ENCODE results near the gene ZFYVE28.

Gene ZFYVE28

GRCh38 chr4:2270341-2271165 is 147.9 kb downstream of the ZFYVE28 start:
- no peak for DNase-seq (ENCODE audit: low read depth)

- DNase-seq (ENCODE audit: low read depth) = no peak
These were observed 148.8 kb downstream of the ZFYVE28 start for GRCh38 chr4:2269618-2270163.

- DNase-seq (ENCODE audit: low read depth) = no peak
These were observed 149.3 kb downstream of the ZFYVE28 start for GRCh38 chr4:2269206-2269531.

DNA sequence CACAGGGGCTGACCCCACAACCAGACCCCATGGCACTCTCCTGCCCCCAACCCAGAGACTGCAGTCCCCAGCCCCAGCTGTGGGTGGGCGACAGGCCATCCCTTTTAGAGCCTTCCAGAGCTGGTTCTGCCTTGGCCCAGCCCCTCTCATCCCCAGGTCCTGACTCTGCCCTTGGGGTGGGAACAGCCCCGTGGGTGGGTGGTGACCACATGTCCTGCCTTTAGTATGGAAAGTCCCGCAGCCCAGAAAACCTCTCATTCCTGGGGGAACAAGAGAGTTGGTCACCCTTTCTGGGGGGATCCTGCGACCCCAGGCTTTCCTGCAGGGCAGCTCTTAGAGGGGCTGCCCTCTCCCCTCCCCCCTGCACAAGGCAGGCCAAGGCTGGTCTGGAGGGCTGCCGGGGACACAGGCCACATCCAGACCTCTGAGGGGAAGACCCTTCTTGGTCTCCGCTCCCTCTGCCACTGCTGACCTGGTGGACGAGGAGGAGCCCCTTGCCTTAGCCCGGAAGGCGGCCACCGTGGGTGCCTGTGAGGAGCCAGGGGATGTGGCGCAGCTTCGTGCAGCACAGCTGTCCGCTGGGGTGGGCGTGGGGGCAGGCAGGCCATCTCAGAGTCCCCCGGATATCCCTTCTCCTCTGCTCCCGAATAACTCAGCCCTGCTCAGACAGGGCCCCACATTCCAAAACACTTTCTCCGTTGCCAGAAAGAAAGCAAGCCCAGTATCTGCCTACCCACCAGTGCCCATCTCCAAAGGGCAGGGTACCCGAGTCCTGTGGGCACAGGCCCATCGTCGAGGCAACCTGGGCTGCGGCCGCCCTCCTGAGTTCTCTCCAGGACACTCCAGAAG is 149.9 kb downstream of the ZFYVE28 start:
- DNase-seq (ENCODE audit: low read depth) = no peak

GRCh38 chr4:2267841-2268240 is 150.6 kb downstream of the ZFYVE28 start:
- no peak for DNase-seq (ENCODE audit: low read depth)

DNA sequence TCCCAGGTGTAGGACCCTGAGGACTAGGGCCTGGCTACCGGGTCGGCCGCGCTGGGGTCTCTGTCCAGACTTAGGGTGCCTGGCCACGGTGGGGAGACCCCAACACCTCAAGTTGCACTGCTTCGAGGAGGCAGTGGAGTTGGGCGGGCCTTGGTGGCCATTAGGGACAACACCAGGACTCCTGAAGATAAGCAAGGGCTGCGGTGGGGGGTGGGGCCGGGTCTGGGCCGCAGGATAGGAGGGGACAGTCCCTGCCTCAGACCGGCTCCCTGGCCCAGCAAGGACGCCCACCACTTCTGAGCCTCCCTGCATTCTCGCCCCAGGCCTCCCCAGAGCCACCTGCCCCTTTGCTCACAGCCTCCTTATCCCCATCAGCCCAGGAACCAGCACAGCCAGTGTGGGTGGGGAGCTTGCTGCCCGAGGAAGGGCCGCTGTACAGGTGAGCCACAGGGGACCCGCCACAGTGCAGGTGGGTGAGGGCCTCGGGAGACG is 151.1 kb downstream of the ZFYVE28 start:
- no peak for DNase-seq (ENCODE audit: low read depth)

- DNase-seq (ENCODE audit: low read depth) = no peak
These were observed 151.6 kb downstream of the ZFYVE28 start for GRCh38 chr4:2266821-2267220.

- DNase-seq (ENCODE audit: low read depth) = no peak
These were observed 152.3 kb downstream of the ZFYVE28 start for GRCh38 chr4:2266181-2266580.

DNA sequence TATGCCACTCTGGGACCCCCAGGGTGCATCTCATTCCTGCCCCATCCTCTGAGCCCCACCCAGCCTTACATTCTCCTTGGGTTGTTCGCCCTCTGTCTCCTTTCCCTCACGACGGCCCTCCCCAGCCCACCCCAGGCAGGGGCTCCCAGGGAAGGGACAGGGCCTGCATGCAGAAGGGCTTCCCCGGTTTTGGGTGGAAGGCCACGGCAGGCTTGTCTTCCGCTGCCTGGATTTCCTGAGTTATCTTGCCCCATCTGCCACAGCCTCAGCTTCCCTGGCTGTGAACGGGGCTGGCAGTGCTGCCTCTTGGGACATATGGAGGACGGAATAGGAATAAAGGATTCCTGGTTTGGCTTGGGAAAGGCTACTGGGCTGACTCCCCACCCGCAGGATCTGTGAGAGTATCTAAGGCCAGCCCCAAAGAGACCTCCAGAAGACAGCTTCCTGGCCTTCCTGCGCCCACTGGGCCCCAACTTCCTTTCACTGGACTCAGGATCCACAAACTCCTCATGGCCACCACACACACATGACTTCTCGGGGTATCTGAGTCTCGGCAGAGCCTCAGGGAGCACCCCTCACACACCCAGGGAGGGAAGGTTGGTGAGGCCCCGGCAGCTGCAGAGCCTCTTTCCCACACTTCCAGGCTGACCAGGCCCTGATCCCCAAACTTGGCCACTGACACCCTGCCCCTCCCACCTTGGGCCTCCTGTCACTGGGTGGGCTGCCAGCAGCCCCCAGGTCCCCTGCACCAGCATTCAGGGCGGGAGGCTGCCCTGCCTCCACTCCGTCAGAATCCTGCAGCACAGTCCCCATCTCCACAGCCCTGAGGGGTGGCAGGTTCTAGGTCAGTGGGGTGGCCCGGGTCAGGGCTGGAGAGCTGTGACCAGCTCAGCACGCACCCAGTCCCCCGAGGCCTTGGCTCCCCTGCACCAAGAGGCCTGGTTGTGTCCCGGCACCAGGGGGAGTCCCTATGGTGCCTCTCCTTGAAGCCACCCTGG is 153.0 kb downstream of the ZFYVE28 start:
- DNase-seq (ENCODE audit: low read depth) = no peak

DNA sequence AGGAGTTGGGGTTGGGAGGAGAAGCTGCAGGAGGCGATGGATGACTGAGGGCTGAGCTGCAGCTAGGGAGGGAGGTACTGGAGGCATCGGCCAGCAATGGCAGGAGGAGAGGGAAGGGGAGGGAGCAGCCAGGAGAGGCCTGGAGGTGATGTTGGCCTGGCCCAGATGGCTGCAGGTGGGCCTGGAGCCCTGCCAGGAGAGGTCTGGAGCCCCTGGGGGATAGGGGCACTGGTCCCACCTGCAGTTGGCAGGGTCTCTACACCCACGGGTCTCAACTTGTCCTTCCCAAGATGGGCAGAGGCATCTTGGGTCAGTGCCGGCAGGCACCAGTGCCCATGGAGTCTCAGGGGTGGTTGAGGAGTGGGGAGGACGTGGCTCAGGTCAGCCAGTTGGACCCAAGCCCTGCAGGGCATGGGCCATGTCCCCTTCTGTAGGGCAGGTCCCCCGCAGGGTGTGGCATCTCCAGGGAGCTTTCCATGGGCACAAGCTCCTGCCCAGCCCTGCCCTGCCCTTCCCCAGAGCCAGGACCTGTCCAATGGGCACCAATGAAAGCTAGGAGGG is 153.9 kb downstream of the ZFYVE28 start:
- DNase-seq (ENCODE audit: low read depth) = no peak

DNA sequence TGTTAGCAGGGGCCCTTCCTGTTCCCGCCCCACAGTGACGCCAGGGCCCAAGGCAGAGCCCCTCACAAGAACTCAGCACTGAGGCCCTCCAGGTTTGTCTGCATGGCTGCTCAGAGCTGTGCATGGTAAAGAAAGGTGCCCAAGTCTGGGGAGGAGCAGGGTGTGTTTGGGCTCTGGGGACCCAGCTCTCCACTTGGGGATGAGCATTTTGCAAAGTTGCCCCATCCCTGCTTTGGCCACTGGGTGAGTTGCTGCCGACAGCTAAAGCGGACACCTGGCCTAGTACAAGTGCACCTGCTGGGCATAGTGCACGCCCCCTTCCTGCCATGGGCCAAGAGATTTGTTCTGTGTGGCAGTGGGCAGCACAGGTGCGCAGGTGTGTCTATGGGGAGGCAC is 154.5 kb downstream of the ZFYVE28 start:
- no peak for DNase-seq (ENCODE audit: low read depth)

DNA sequence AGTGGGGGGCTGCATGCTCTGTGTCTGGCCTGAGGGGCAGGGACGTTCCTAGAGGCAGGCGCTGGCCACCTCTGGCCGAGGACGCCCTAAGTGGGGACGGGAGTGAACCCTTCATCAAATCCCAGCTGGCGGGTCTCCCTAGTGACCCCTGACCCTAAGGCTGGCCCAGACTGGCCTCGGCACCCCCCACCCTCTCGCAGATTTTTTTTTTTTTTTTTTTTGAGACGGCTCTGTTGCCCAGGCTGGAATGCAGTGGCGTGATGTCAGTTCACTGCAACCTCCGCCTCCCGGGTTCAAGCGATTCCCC is 155.5 kb downstream of the ZFYVE28 start:
- no peak for DNase-seq (ENCODE audit: low read depth)

GRCh38 chr4:2262145-2262943 is 156.1 kb downstream of the ZFYVE28 start:
- DNase-seq (ENCODE audit: low read depth) = peak; percentile 95

GRCh38 chr4:2261853-2262144 is 156.6 kb downstream of the ZFYVE28 start, which contains the start of gene MXD4:
Gene MXD4, minus strand, starts transcription at chr4:2262109. Its CDS starts 129 bp downstream, at chr4:2261980.
- DNase-seq (ENCODE audit: low read depth) = no peak

DNA sequence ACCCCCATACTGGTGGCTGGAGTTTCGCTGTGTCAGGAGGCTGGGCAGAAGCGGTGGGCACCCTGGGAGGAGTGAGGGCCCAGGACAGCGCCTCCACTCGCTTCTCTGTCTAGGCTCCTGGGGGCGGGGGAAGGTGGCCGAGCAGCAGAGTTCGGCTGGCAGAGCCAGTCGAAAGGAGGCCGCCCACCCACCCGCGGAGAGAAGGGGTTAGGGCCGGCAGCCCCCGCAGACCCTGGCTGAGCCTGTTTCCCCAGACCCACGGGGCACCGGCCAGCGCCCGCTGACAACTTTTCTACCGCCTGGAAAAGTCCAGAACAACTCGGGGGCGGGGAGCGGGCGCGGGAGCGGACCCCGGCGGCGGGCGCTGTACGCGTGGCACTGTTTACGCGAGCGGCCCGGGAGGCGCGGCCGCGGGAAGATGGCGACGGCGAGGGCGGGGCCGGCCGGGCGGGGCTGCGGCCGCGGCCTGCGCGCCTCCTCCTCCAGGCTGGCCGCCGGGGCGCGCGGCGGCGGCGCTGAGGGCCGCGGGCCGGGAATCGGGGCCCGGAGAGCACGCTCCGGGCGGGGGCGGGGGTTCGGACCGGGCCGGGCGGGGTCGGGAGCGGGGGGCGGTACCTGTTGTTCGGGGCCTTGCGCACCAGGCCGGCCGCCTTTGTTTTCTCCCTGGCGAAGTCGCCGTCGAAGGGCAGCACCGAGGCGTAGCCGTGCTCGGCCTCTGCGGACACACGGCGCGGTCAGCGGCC is 157.2 kb downstream of the ZFYVE28 start:
- no peak for DNase-seq (ENCODE audit: low read depth)

- no peak for DNase-seq (ENCODE audit: low read depth)
These were observed 157.9 kb downstream of the ZFYVE28 start for GRCh38 chr4:2260344-2261109.

GRCh38 chr4:2259541-2260343 is 158.7 kb downstream of the ZFYVE28 start:
- no peak for DNase-seq (ENCODE audit: low read depth)

DNA sequence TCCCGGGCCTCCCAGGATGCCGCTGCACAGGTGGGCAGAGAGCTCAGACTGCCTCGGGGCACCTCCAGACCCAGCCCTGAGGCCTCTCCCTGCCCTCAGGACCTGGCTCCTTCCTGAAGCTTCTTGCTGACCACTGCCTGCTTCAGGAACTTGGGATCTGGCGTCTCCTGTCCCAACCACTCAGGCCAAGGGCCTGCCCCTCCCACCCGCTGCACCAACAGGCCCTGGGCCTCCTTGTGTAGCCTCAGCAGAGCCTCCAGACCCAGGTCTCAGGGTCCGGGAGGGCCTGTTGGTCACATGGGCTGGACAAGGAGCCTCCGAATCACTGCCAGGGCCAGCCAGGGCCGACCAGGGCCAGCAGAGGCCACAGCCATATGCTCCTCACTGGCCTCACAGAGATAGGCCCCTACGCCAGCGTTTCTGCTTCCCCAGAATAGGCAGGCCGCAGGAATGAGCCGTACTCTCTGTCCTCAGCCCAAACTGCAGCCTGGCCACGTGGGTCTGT is 159.4 kb downstream of the ZFYVE28 start:
- DNase-seq (ENCODE audit: low read depth) = no peak

All from stimulated activated CD8-positive, alpha-beta memory T cell treated with anti-CD3 and anti-CD28 coated beads, Interleukin-12 subunit alpha, Interleukin-12 subunit beta, amount 100 ng/mL, for 1 hour (primary cell).